HG02840 (cell line): Measurements from ENCODE around the gene LRRN2.

ENCODE experiments used
- ATAC-seq: cut with Tn5 transposase; IDR thresholded peaks from one replicate; pipeline ENCODE4 v1.9.1; 2021; ENCODE audit warnings: mild to moderate bottlenecking, moderate library complexity, moderate number of reproducible peaks; ENCODE audit not compliant: unreplicated experiment, low FRiP score

Gene LRRN2

GRCh38 chr1:204669579-204669978, 16.0 kb downstream of the LRRN2 start:
- no peak for ATAC-seq

GRCh38 chr1:204664384-204664651, 21.2 kb downstream of the LRRN2 start:
- no peak for ATAC-seq

GRCh38 chr1:204663644-204664383, 21.7 kb downstream of the LRRN2 start:
- no peak for ATAC-seq

- no peak for ATAC-seq
Observed at GRCh38 chr1:204662530-204662929, 23.0 kb downstream of the LRRN2 start.

GRCh38 chr1:204660509-204660908, 25.0 kb downstream of the LRRN2 start:
- no peak for ATAC-seq

- ATAC-seq, result no peak
Observed at GRCh38 chr1:204659056-204659455, 26.5 kb downstream of the LRRN2 start.

- ATAC-seq, result no peak
Observed at GRCh38 chr1:204658295-204658694, 27.2 kb downstream of the LRRN2 start.

GRCh38 chr1:204653590-204654340, 31.8 kb downstream of the LRRN2 start:
- no peak for ATAC-seq

- ATAC-seq, result no peak
Observed at GRCh38 chr1:204652497-204652896, 33.0 kb downstream of the LRRN2 start.

- no peak for ATAC-seq
Observed at GRCh38 chr1:204651843-204652421, 33.6 kb downstream of the LRRN2 start.

- no peak for ATAC-seq
Observed at GRCh38 chr1:204650911-204651570, 34.5 kb downstream of the LRRN2 start.

GRCh38 chr1:204649721-204650521, 35.6 kb downstream of the LRRN2 start:
- ATAC-seq, result no peak

GRCh38 chr1:204648576-204648975, 37.0 kb downstream of the LRRN2 start:
- no peak for ATAC-seq

GRCh38 chr1:204647805-204648153, 37.8 kb downstream of the LRRN2 start:
- ATAC-seq, result no peak

GRCh38 chr1:204647114-204647804, 38.3 kb downstream of the LRRN2 start:
- no peak for ATAC-seq

GRCh38 chr1:204645666-204646065, 39.9 kb downstream of the LRRN2 start:
- ATAC-seq, result no peak

GRCh38 chr1:204645251-204645650, 40.3 kb downstream of the LRRN2 start:
- no peak for ATAC-seq

GRCh38 chr1:204643503-204643902, 42.0 kb downstream of the LRRN2 start:
- no peak for ATAC-seq

- no peak for ATAC-seq
Observed at GRCh38 chr1:204641936-204642335, 43.6 kb downstream of the LRRN2 start.

GRCh38 chr1:204641455-204641854, 44.1 kb downstream of the LRRN2 start:
- no peak for ATAC-seq
